SK-N-SH (cell line): Measurements from ENCODE around the gene PSMG4. TPM values are rescaled to one million over a fixed set of nuclear protein-coding genes. Genes with fewer than 3 reads are reported as not detected.

ENCODE experiments used
- CTCF ChIA-PET: fragments of 300-600, 350-600 bp; formaldehyde crosslinking; extraction: SDS; loops from one replicate; lab custom pipeline; 2021; lab: Yijun Ruan, JAX
- POLR2A ChIA-PET: fragments of 350-600 bp; sonication (Branson Sonifier 250); formaldehyde crosslinking; extraction: SDS; loops from one replicate; lab custom pipeline; 2020; ENCODE audit warnings: antibody characterized with exemption, inconsistent platforms; lab: Yijun Ruan, JAX
- DNase-seq: peaks from one replicate; pipeline ENCODE4 v3.0.0; 2012
- H2AFZ ChIP-seq: fragments of 200-600 bp; sonication (generic); 2 replicates; pipeline ENCODE4 v1.8.1; 2016; ENCODE audit warnings: antibody characterized with exemption, mild to moderate bottlenecking, low read depth
- H3F3A ChIP-seq: fragments of 200-600 bp; sonication (generic); replicated peaks from 2 replicates; pipeline ENCODE3; 2016; ENCODE audit warnings: antibody characterized with exemption, mild to moderate bottlenecking; ENCODE audit not compliant: insufficient read depth
- H3K27ac ChIP-seq, 2 experiments: fragments of 200-500 bp in 1 of 2; fragments of 200-600 bp in 1 of 2; sonication (Bioruptor generic) in 1 of 2; sonication (generic), shearing (Covaris generic) in 1 of 2; 2 replicates each; pipeline versions ENCODE4 v1.5.1 to v1.6.1; 2014 to 2016; ENCODE audit warnings: low read depth in 2 of 2, inconsistent platforms in 1 of 2, low read length in 1 of 2, mild to moderate bottlenecking in 1 of 2, mixed read lengths in 1 of 2
- H3K27me3 ChIP-seq: fragments of 200-600 bp; sonication (generic), shearing (Covaris generic); 2 replicates; pipeline ENCODE4 v1.6.1; 2016; ENCODE audit warnings: mixed run types; ENCODE audit not compliant: insufficient read depth
- H3K36me3 ChIP-seq, 2 experiments: fragments of 200-500 bp in 1 of 2; fragments of 200-600 bp in 1 of 2; sonication (Bioruptor generic) in 1 of 2; sonication (generic) in 1 of 2; replicated peaks in 1 of 2; 2 replicates each; pipeline versions ENCODE3 to v1.5.1; 2014 to 2016; ENCODE audit warnings: low read length in 1 of 2, mild to moderate bottlenecking in 1 of 2; ENCODE audit not compliant: insufficient read depth in 2 of 2, control insufficient read depth in 1 of 2
- H3K4me1 ChIP-seq, 2 experiments: fragments of 200-500 bp in 1 of 2; fragments of 200-600 bp in 1 of 2; sonication (Bioruptor generic) in 1 of 2; sonication (generic), shearing (Covaris generic) in 1 of 2; 2 replicates each; pipeline versions ENCODE4 v1.5.1 to v1.6.1; 2014 to 2016; ENCODE audit warnings: low read depth in 1 of 2, low read length in 1 of 2, mixed run types in 1 of 2; ENCODE audit not compliant: insufficient read depth in 2 of 2, control insufficient read depth in 1 of 2
- H3K4me2 ChIP-seq: fragments of 200-600 bp; sonication (generic), shearing (Covaris generic); 2 replicates; pipeline ENCODE4 v1.6.1; 2017; ENCODE audit warnings: mixed run types
- H3K4me3 ChIP-seq, 2 experiments: fragments of 200-500 bp in 1 of 2; fragments of 200-600 bp in 1 of 2; sonication (Bioruptor generic) in 1 of 2; sonication (generic), shearing (Covaris generic) in 1 of 2; 2 replicates each; pipeline versions ENCODE4 v1.5.1 to v1.8.1; 2014 to 2016; ENCODE audit warnings: low read depth in 2 of 2, inconsistent platforms in 1 of 2, low read length in 1 of 2, mild to moderate bottlenecking in 1 of 2, mixed read lengths in 1 of 2, moderate library complexity in 1 of 2
- H3K79me2 ChIP-seq: fragments of 200-600 bp; sonication (generic); 2 replicates; pipeline ENCODE4 v1.8.1; 2017; ENCODE audit warnings: mild to moderate bottlenecking; ENCODE audit not compliant: insufficient read depth
- H3K9ac ChIP-seq: fragments of 200-600 bp; sonication (generic); 2 replicates; pipeline ENCODE4 v1.6.1; 2017; ENCODE audit warnings: mixed run types
- H3K9me2 ChIP-seq: fragments of 200-600 bp; sonication (generic); 2 replicates; pipeline ENCODE4 v1.6.1; 2017; ENCODE audit warnings: mixed run types
- H3K9me3 ChIP-seq: fragments of 200-600 bp; sonication (generic); 2 replicates; pipeline ENCODE4 v1.6.1; 2017; ENCODE audit warnings: mixed run types, mild to moderate bottlenecking, moderate library complexity
- H4K20me1 ChIP-seq: fragments of 200-600 bp; sonication (generic); 2 replicates; pipeline ENCODE4 v1.6.1; 2017; ENCODE audit warnings: mild to moderate bottlenecking, mixed run types; ENCODE audit not compliant: insufficient read depth
- CHD2 ChIP-seq: fragments of 150-350 bp; IDR thresholded peaks from 2 replicates; pipeline ENCODE4 v1.6.1; 2018; ENCODE audit warnings: low read length; ENCODE audit not compliant: partially characterized antibody
- EZH2phosphoT487 ChIP-seq: fragments of 200-600 bp; sonication (generic); IDR thresholded peaks from 2 replicates; pipeline ENCODE4 v1.6.1; 2017; ENCODE audit warnings: low read depth, mixed run types, mild to moderate bottlenecking, antibody characterized with exemption, moderate library complexity, borderline replicate concordance
- FOSL2 ChIP-seq: IDR thresholded peaks from 2 replicates; pipeline ENCODE4 v1.4.0; 2012; ENCODE audit warnings: low read depth, mild to moderate bottlenecking, moderate library complexity, borderline replicate concordance
- MEF2A ChIP-seq: IDR thresholded peaks from 2 replicates; pipeline ENCODE4 v1.4.0; 2012; ENCODE audit warnings: low read depth, borderline replicate concordance
- SIN3A ChIP-seq: IDR thresholded peaks from 2 replicates; pipeline ENCODE4 v1.6.1; 2012; ENCODE audit warnings: low read depth, mild to moderate bottlenecking, low read length, moderate library complexity, borderline replicate concordance
- YY1 ChIP-seq: IDR thresholded peaks from 2 replicates; pipeline ENCODE4 v1.4.0; 2012; ENCODE audit warnings: low read depth, mild to moderate bottlenecking
- ZBTB33 ChIP-seq: IDR thresholded peaks from 2 replicates; pipeline ENCODE4 v1.4.0; 2012; ENCODE audit warnings: low read depth, borderline replicate concordance
- WGBS: methylation state at CpG from one replicate; pipeline ENCODE4 v1.1.6; 2017; ENCODE audit warnings: low lambda C conversion rate; 5-methylcytosine and 5-hydroxymethylcytosine counted together
- polyA plus RNA-seq, 3 experiments: library from polyadenylated mRNA; depleted of rRNA; stranded (reverse); fragments of >200 nt; gene quantifications; 2 replicates each; pipeline ENCODE4 v1.2.3, GENCODE V29; 2012
- TF ChIP-seq, protein P1 (sequence below): fragments of 150-350 bp; IDR thresholded peaks from 2 replicates; pipeline ENCODE4 v1.6.1; 2017; ENCODE audit warnings: antibody characterized with exemption, low read length, low read depth, borderline replicate concordance

The PSMG4 gene
- polyA plus RNA-seq, 1 of the 3 experiments (the other 2 are of a cell fraction), result 61.3 TPM

DNA sequence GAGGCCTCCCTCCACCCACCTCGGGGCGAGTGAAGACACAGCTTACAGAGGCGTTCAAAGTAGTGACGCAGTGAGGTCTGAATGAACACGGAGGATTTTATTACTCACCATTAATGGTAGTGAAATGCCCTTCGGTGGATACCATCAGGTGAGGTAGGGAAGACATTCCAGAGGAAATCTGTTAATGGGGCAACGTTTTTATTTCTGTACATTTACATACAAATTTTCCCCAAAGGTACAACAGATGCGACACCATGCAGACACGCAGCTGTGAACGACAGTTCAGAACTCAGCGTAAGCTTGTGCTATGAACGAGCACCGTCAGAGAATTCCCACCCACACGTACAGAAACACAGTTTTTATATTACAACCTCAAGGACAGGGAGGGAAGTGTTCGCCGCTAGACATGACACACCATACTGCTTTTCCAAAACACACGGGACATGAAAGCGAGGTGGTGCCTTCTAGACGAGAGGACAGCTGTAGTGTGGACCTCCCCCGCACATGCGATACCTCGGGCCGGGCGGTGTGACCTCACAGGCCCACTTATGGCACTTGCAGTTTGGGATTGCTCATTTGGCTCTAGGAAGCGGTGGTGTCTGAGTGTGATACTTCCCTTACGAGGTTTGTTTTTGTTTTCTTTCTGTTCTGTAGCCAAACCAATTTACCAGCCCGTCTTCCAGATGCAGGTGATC, 10.7 kb downstream of the PSMG4 start:
- H2AFZ ChIP-seq, result no peak overlapping the region
- WGBS, result 92% methylated on average over 27 of the region's 27 CpGs
- no peak overlapping the region for H3K9ac ChIP-seq
- POLR2A ChIA-PET, result no interaction called here
- no peaks in the 10 kb centered on the region for H3K27me3 ChIP-seq
- TF ChIP-seq FOSL2 (no peak), CHD2 (no peak), YY1 (no peak), ZBTB33 (no peak), MEF2A (no peak), EZH2phosphoT487 (no peak)
- TF ChIP-seq, protein P1, sequence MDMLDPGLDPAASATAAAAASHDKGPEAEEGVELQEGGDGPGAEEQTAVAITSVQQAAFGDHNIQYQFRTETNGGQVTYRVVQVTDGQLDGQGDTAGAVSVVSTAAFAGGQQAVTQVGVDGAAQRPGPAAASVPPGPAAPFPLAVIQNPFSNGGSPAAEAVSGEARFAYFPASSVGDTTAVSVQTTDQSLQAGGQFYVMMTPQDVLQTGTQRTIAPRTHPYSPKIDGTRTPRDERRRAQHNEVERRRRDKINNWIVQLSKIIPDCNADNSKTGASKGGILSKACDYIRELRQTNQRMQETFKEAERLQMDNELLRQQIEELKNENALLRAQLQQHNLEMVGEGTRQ, result no peak
- H4K20me1 ChIP-seq, result no peaks in the 10 kb centered on the region
- no peaks in the 10 kb centered on the region for H3K9me3 ChIP-seq
- H3K9me2 ChIP-seq, result no peaks in the 10 kb centered on the region
- no peaks in the 10 kb centered on the region; a peak in 1 of 4 replicates for H3K4me1 ChIP-seq
- H3K36me3 ChIP-seq, result peaks cover 8 to 60% of the 10 kb centered on the region in 2 experiments
- H3K27ac ChIP-seq, result no peak overlapping the region
- peaks cover 16% of the 10 kb centered on the region; the same call in 1 of the 2 replicates for H3K79me2 ChIP-seq
- no peak overlapping the region for H3K4me3 ChIP-seq
- CTCF ChIA-PET, result interaction anchor here (0.9 to 1.2 kb wide), 2 partner anchors 463 to 721 kb away, joined by 3 to 4 read pairs; no protein-coding TSS in a partner anchor
- DNase-seq, result no peak
- H3F3A ChIP-seq, result no peaks in the 10 kb centered on the region
- no peak overlapping the region for H3K4me2 ChIP-seq

DNA sequence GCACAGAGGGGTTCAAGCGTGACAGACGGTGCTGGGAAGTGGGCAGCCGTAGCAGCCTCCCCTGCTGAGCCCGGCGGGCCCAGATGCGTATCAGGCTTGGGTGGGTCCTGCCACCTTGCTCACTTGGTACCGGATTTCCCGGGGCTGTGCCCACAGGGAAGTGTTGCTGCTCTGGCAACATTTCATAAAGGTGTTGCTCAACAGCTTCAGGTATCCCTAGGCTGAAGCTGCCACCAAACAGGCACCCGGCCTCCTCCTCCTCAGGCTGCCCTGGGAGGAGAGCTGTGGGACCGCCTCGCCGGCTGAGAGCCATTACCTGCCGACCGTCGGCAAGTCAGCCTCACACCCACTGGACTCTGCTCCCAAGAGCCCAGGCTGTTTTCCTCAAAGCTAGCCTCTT, 11.5 kb downstream of the PSMG4 start:
- Histone ChIP-seq H3K27ac (no peak overlapping the region), H3K79me2 (peaks cover 7% of the 10 kb centered on the region; the same call in 1 of the 2 replicates), H3K9ac (no peak overlapping the region), H3K9me2 (no peaks in the 10 kb centered on the region)
- no peak for TF ChIP-seq SIN3A
- TF ChIP-seq, all 33 proteins: peak for 0
- WGBS, result 100% methylated on average over 3 of the region's 15 CpGs
- Histone ChIP-seq H3K4me3 (no peak overlapping the region), H3K4me1 (no peaks in the 10 kb centered on the region; a peak in 1 of 4 replicates), H2AFZ (no peak overlapping the region), H3F3A (no peaks in the 10 kb centered on the region), H3K4me2 (no peak overlapping the region), H4K20me1 (no peaks in the 10 kb centered on the region), H3K9me3 (no peaks in the 10 kb centered on the region), H3K36me3 (peaks cover 8 to 56% of the 10 kb centered on the region in 2 experiments), H3K27me3 (no peaks in the 10 kb centered on the region)
- POLR2A ChIA-PET, result no interaction called here
- DNase-seq, result no peak
- CTCF ChIA-PET, result interaction anchor here (0.9 to 2.1 kb wide), 3 partner anchors 9 to 720 kb away, joined by 3 to 9 read pairs (median 4); no protein-coding TSS in a partner anchor
